DMS153 (cell line): ENCODE results near the gene NME3.

Experiments
- DNase-seq: peaks from one replicate; lab custom pipeline; 2025; lab: John Stamatoyannopoulos, UW

Gene NME3

GRCh38 chr16:1768767-1769401 is 2.5 kb downstream of the NME3 start:
- DNase-seq, result no peak

DNA sequence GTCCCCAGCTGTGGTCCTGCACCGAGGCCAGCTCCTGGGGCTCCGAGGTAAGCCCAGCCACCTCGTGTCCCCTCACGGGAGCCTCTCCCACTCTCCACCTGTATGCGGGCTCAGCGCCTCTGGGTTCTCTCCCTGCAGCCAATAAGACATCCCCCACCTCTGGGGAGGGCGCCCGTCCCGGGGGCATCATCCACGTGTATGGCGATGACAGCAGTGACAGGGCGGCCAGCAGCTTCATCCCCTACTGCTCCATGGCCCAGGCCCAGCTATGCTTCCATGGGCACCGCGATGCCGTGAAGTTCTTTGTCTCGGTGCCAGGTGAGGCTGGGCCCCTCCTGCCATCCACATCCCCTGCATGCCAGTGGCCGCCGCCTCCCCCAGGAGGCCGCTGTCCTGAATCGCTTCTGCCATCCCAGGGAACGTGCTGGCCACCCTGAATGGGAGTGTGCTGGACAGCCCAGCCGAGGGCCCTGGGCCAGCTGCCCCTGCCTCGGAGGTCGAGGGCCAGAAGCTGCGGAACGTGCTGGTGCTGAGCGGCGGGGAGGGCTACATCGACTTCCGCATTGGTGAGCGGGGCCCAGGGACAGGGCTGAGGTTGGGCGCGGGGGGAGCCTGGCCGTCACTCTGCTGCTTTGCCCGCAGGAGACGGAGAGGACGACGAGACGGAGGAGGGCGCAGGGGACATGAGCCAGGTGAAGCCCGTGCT is 3.1 kb downstream of the NME3 start:
- DNase-seq, result no peak

DNA sequence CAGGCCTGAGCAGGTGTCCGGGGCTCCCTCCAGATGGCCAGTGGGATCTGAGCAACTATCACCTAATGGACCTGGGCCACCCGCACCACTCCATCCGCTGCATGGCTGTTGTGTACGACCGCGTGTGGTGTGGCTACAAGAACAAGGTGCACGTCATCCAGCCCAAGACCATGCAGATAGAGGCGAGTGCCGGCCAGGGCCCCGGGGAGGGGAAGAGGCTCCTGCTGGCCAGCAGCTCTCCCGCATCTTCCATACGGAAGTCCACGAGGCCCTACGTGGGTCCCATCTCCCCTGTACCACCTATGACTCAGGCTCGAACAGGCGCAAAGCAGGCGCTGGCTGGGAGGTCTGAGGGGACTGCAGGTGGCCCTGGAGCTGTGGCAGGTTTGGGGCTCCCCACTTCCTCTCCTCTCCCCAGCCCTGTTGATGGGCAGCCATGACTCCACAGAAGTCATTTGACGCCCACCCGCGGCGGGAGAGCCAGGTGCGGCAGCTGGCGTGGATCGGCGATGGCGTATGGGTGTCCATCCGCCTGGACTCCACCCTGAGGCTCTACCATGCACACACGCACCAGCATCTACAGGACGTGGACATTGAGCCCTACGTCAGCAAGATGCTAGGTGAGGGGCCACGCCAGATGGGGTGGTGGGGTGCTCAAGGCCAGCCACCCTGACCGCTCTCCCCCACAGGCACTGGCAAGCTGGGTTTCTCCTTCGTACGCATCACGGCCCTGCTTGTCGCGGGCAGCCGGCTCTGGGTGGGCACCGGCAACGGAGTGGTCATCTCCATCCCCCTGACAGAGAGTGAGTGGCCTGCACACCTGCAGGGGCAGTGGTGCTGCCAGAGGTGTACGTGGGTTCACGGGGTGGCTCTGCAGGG is 4.0 kb downstream of the NME3 start:
- no peak for DNase-seq

- DNase-seq, result no peak
Observed at GRCh38 chr16:1766701-1767100, 4.6 kb downstream of the NME3 start.

DNA sequence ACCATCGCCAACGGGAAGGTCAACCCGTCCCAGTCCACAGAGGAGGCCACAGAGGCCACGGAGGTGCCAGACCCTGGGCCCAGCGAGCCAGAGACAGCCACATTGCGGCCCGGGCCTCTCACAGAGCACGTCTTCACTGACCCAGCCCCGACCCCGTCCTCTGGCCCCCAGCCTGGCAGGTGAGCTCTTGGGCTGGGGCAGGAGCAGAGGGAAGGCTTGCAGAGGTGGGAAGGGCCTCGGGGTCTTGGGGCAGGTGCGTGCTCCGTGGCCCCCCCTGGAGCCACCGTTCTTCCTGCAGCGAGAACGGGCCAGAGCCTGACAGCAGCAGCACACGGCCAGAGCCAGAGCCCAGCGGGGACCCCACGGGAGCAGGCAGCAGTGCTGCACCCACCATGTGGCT is 5.1 kb downstream of the NME3 start:
- no peak for DNase-seq

DNA sequence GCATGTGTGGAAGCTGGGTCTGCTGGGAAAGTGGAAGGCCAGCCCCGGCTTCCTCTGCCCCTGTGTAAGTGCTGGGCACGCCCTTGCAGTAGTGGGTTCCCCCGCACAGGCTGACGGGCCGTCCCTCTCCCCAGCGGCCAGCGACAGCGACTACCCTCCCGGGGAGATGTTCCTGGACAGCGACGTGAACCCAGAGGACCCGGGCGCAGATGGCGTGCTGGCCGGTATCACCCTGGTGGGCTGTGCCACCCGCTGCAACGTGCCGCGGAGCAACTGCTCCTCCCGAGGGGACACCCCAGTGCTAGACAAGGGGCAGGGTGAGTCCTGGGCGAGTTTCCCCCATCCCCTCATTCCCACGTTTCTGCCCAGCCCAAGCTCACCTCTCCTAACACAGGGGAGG is 5.5 kb downstream of the NME3 start:
- DNase-seq, result no peak

GRCh38 chr16:1764971-1765370 is 6.4 kb downstream of the NME3 start:
- DNase-seq, result no peak

- DNase-seq, result no peak
Observed at GRCh38 chr16:1763521-1764511, 7.5 kb downstream of the NME3 start.

DNA sequence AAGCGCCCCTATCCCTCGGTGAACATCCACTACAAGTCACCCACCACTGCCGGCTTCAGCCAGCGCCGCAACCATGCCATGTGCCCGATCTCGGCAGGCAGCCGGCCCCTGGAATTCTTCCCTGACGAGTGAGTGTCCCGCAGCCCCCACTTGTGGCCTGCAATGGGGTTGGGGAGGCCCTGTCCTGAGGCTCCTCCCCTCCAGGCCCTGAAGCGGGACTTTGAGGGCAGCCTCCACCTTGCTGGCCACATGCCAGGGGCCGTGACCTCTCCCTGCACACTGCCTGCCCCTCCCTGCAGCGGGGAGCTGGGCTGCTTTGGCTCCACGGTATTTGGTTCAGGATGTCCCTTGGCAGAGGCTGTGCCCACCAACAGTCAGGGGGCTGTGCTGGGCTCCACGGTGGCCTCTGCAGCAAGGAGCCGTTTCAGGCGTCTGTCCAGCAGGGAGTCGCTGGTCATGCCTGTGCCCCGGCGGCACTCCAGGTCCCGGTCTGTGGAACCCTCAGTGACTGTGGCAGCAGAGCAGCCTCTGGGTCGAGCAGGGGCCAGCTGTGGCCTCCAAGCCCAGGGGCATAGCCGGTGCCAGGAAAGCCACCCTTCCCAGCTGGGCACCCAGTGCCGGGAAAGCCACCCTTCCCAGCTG is 8.3 kb downstream of the NME3 start:
- no peak for DNase-seq

GRCh38 chr16:1762196-1762878 is 9.0 kb downstream of the NME3 start:
- DNase-seq, result no peak

GRCh38 chr16:1761751-1762150 is 9.6 kb downstream of the NME3 start:
- no peak for DNase-seq

- DNase-seq, result no peak
Observed at GRCh38 chr16:1760911-1761310, 10.4 kb downstream of the NME3 start.

DNA sequence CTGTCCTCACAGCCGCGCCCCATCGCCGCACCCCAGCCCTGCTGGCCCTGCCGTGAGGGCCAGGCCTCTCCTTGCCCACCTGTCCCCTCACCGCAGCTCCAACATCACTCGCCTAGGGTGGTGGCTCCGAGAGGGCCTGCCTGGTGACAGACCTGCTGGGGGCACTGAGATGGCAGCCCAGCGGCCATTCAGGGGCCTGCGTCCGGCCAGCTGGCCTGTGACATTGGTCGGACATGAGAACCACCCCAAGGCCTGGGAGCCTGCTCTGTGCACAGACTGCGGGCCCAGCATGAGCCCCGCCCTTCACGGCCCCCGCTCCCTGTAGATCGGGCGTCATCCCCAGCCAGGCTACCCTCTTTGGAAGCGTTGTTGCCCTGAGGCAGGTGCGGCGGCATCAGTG is 11.8 kb downstream of the NME3 start:
- DNase-seq, result no peak

DNA sequence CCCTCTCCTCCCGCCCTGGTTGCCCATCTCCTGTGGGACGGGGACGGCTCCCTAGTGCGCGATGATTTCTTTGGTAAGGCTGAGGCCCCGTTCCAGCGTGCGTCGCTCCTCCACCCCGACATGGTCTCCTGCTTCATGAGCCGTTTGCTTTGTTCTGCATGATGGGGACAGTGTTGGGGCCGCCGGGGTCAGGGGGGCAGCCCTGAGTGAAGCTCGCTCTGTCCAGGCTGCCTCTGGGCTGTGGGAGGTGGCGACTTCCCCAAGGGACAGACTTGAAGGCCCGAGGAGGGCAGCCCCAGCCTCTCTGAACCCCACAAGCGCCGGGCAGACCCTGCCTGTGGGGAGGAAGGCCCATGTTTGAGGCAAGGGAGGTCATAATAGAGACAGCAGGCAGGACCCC is 12.4 kb downstream of the NME3 start:
- no peak for DNase-seq

- DNase-seq, result no peak
Observed at GRCh38 chr16:1757714-1758461, 13.5 kb downstream of the NME3 start.

DNA sequence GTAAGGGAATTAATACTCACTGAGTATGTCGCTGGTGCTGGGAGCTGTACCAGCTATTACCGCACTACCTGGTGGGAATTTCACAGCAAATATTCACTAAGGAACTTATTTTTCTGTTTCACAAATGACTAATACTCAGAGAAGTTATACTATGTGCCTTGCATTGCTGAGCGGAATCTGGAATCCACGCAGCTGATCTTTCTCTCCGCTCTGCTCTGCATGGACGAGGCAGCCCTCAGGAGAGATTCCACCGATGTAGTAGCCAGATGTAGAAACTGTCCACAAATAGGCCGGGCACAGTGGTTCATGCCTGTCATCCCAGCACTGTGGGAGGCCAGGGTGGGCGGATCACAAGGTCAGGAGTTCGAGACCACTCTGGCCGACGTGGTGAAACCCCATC is 17.1 kb downstream of the NME3 start:
- no peak for DNase-seq

GRCh38 chr16:1752853-1753252 is 18.5 kb downstream of the NME3 start:
- no peak for DNase-seq

DNA sequence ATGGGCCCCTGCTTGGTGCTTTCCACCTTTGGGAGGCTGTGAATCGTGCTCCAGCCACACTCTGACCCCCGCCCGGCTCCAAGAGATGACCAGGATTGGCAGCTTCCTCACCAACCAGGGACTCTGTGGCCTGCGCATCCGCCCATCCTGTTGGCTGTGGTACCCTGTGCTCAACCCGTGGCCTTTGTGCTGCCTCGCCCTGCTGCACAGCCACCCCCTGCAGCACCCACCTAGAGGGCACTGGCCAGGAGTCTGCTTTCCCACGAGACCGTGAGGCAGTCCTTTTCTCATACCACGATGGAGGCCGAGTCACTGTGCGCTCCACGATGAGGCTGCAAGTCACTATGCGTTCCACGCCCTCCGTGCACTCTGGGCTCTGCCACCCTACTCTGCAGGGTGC is 19.4 kb downstream of the NME3 start:
- no peak for DNase-seq

DNA sequence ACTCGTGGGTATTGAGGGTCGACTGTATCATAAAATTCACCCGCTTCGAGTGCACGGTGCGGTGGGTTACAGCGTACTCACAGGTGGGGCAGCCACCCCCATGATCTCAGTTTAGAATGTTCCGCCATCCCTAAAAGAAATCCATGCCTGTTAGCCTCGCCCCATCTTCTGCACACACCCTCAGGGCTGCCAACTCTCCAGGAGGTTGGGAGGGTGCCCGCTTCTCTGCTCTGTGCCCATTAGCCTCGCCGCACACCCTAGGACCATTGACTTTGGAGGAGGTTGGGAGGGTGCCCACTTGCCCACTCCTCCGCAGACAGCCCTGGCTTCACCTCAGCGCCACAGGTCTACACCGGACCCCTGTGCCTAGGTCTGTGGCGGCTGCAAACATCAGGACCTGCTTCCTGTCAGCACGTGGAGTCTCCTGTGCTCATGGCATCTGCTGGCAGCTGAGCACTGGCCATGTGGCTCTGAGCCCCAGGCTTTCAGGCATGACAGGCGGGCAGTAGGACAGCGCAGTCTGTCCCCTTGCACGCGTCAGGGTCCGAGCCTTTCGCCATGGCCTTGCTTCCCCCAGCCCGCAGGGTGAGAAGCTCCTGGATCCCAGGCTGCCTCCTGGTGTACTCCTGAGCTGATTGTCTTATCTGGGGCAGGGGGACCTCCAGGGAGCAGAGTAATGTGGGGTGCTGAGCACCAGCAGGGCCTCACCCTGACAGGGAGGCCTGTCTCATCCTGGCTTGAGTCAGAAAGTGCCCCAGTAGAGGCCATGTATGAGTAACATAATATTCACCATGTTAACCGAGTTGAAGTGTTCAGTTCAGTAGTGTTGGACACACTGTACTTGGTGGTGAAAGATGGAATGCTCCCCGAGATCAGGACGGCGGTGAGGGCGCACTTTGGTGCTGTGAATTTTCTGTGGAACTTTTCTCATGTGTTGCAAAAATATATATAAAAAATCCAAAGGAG is 21.9 kb downstream of the NME3 start:
- no peak for DNase-seq
